Measurements from ENCODE around the gene VLDLR.

DNA sequence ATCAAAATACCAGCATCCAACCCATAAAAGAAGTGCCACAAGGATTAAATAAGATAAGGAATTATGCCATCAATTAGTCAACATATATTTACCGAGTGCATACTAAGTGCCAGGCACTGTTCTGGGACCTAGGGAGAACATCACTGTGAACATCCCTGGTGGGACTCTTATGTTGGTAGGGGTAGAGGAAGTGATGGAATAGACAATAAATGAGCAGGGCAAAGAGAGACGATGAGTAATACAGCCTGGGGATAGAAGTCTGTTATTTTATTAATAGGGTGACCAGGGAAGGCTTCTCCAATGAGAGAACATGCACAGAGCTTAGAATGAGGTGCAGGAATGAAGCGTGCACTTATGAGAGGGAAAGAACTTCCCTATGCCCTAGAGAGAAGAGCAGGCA lies 47.4 kb upstream of the VLDLR start:
- TF ChIP-seq CTCF (IDR thresholded peaks at IDR 0.05) = no peak
- no peak for TF ChIP-seq POLR2AphosphoS5 (IDR thresholded peaks at IDR 0.05; ENCODE audit: low read depth, low read length)
